GM12864 (cell line): Measurements from ENCODE around the gene EPHB2.

Experiments
- DNase-seq: peaks from one replicate; pipeline ENCODE4 v3.0.0-alpha.2; 2011; ENCODE audit warnings: low read depth
- H3K4me3 ChIP-seq: 2 replicates; pipeline ENCODE4 v1.5.1; 2011; ENCODE audit warnings: mild to moderate bottlenecking, low read depth, low read length, control low read depth
- CTCF ChIP-seq: IDR thresholded peaks from 2 replicates; pipeline ENCODE4 v1.5.1; 2011; ENCODE audit warnings: low read depth, mild to moderate bottlenecking, moderate library complexity, low read length, control low read depth, inconsistent platforms; ENCODE audit errors: missing control alignments

EPHB2 gene

DNA sequence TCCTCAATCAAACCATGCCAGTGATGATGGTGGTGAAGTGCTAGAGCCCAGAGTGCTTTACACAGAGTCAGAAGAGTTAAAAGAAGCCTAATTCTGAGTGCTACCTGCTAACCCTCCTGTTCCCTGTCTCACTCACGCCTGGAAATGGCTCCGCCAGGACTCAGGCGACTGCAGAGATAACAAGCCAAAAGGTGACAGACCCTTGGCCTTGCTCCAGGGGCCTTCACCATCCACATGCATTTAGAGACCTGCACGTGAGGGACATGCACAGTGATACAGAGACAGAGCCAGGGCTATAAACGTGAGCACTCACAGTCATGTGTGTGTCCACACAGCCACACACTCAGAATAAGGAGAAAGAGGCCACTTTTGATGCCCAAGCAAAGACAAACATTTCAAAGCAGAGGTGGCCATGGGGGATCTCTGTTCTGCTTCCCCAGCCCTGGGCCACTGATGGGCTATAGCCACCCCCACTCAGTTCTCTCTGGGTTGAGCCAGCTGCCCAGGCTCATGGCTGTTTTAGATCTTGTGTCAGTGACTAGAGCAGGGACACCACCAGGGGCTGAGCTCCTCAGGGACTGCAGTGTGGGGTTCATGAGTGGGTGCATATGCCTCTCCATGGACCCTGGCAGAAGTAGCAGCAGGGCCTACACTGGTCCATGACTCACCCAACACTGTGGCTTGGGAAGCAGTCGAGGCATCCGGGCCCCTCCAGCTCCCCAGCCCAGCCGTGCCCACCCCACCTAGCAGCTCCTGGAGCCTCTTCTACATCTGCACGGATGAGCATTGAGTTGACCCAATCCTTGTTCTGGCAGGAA, 117.2 kb downstream of the EPHB2 start:
- no peak overlapping the region for H3K4me3 ChIP-seq
- TF ChIP-seq CTCF = no peak
- no peak for DNase-seq

DNA sequence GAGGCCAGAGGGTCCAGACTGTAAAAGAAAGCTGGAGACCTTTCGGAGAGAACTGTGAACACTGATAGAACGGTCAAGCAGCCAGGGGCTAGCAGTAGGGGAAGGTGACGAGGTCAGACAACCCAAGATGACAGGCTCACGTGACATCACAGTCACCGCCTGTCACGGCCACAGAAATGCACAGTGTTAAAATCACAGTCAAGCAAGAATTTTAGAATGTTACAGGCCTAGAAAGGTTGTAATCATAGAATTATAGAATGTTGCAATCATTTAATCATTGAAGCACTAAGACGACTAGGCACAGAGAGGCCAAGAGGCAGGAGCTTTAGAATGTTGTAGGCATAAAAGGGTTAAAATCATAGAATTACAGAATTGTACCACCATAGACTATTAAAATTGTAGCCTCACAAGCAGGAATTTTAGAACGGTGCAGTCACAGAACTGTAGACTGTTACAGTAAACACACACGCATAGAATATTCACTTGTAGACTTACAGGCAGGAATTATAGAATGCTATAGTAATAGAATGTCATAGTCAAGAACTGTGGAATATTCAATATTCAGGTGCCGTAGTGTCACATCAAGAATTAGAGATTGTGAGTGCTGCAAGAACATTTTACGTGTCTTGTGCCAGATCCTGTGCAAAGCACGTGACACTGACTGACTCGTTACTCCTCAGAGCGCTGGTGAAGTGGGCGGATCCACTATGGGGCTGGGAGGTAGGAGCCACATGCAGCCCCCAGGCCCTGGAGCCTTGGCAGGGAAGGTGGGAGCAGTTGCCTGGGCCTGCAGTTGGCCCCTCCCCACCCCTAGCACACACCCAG, 118.1 kb downstream of the EPHB2 start:
- no peak for DNase-seq
- no peak for TF ChIP-seq CTCF
- no peak overlapping the region for H3K4me3 ChIP-seq

DNA sequence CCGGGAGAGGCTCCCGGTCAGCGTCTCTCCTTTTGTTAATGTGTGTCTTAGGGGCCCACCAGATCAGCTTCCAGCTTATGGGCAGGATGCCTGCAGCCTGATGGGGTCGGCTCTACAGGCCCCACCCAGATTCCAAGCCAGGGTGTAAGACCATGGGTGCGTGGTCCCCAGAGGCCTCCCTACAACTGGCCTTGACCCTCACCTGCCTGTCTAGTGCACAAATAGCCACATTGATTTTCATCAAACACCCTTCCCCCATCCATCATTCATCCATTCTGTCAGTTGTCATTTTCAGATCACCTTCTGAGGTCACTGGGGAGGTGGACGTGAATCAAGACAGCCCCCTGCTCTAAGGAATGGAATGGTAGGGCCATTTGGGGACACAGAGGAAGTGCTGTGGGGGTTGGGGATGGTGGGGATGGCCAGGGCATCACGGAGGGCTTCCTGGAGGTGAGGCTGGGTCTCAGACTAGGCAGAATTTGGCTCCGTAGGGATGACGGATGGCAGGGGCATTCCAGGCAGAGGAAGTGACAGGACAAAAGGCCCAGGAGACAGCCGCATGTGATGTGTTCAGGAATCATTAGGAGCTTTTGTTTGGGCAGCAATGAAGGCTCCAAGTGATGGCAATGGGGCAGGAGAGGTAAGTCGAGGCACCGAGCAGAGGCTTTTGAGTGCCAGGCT, 118.8 kb downstream of the EPHB2 start:
- no peak overlapping the region for H3K4me3 ChIP-seq
- DNase-seq = no peak
- no peak for TF ChIP-seq CTCF

- no peak for DNase-seq
- TF ChIP-seq CTCF = no peak
- no peak overlapping the region for H3K4me3 ChIP-seq
Measured at GRCh38 chr1:22830041-22830566, 119.5 kb downstream of the EPHB2 start.

- no peak for DNase-seq
- TF ChIP-seq CTCF = no peak
Measured at GRCh38 chr1:22830757-22831340, 120.2 kb downstream of the EPHB2 start.

GRCh38 chr1:22831729-22832413, 121.2 kb downstream of the EPHB2 start:
- H3K4me3 ChIP-seq = no peak overlapping the region
- TF ChIP-seq CTCF = no peak
- no peak for DNase-seq

More at GRCh38 chr1:22830757-22831340, 120.2 kb downstream of the EPHB2 start:
- H3K4me3 ChIP-seq = no peak overlapping the region
